GM20431 (cell line): ENCODE data around the gene RAB5IF.
"Not testable (repeated sequence)": the region's sequence is repeated elsewhere in the genome, so short reads cannot be mapped to it uniquely, and the experiment has no call there.

Experiments
- in situ Hi-C: fragments of 300-500 bp; cut with MseI, MboI; formaldehyde crosslinking; loops from one replicate; pipeline ENCODE4 v1.15.0; 2020; ENCODE audit warnings: low sequenced_read_pairs; ENCODE audit not compliant: unreplicated experiment

The RAB5IF gene

GRCh38 chr20:36585410-36586125 is 20.0 kb upstream of the RAB5IF start:
- in situ Hi-C loops: no loop called here

- in situ Hi-C loops: no loop called here
Measured at GRCh38 chr20:36587388-36588070, 18.1 kb upstream of the RAB5IF start.

GRCh38 chr20:36591281-36591680 is 14.3 kb upstream of the RAB5IF start:
- in situ Hi-C loops: no loop called here

GRCh38 chr20:36591854-36592641 is 13.5 kb upstream of the RAB5IF start:
- in situ Hi-C loops: no loop called here

- in situ Hi-C loops: no loop called here
Measured at GRCh38 chr20:36593347-36593929, 12.1 kb upstream of the RAB5IF start.

- in situ Hi-C loops: no loop called here
Measured at GRCh38 chr20:36599912-36600345, 5.7 kb upstream of the RAB5IF start.

GRCh38 chr20:36601540-36601939 is 4.0 kb upstream of the RAB5IF start:
- in situ Hi-C loops: no loop called here

GRCh38 chr20:36604952-36605398 is 604 bp upstream of the RAB5IF start:
- in situ Hi-C loops: no loop called here

GRCh38 chr20:36606158-36607066 is 833 bp downstream of the RAB5IF start:
- in situ Hi-C loops: no loop called here

GRCh38 chr20:36607586-36608387 is 2.2 kb downstream of the RAB5IF start:
- in situ Hi-C loops: no loop called here

GRCh38 chr20:36608388-36608728 is 2.8 kb downstream of the RAB5IF start:
- in situ Hi-C loops: not testable (repeated sequence)

GRCh38 chr20:36611625-36612024 is 6.0 kb downstream of the RAB5IF start:
- in situ Hi-C loops: no loop called here

- in situ Hi-C loops: no loop called here
Measured at GRCh38 chr20:36613974-36614373, 8.4 kb downstream of the RAB5IF start.

GRCh38 chr20:36614781-36615557 is 9.4 kb downstream of the RAB5IF start:
- in situ Hi-C loops: no loop called here

GRCh38 chr20:36620917-36621316 is 15.3 kb downstream of the RAB5IF start:
- in situ Hi-C loops: no loop called here

GRCh38 chr20:36623444-36623843 is 17.9 kb downstream of the RAB5IF start:
- in situ Hi-C loops: no loop called here

GRCh38 chr20:36624068-36624943 is 18.7 kb downstream of the RAB5IF start:
- in situ Hi-C loops: no loop called here
